ENCODE results near the gene ST6GALNAC6. TPM values are rescaled to one million over a fixed set of nuclear protein-coding genes. Genes with fewer than 3 reads are reported as not detected.

The ST6GALNAC6 gene
- total RNA-seq, 2 experiments from 2014 or later, result 93.1 to 97.5 TPM

DNA sequence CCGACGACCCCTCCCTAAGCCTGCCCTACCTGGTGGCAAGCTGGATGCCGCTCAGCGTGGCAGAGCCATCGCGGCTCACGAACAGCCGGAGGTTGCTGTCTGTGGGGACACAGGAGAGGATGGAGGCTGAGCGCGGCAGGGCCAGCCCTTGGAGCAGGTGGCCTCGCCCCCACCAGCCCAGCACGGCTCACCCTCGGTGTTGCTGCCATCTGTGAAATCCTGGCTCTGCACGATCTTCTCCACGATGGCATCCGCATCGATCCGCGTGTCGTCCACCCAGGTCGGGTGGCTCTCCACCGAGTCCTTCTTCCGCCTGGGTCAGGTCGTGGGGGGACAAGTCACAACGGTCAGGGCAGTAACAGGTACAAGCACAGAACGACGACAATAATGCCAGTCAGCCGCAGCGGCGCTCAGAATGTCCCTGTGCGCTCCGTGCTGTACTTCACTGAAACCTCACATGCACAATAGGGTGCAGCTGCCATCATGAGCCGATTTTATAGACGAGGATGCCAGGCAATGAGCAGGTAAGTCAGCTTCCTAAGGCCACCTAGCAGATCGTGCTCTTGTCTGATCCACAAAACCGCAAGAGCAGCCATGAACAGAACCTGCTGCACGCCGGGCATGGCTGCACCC lies 45.3 kb upstream of the ST6GALNAC6 start:
- Histone ChIP-seq H3K4me1 (ENCODE audit: insufficient read depth, low read length) (peaks cover 67% of the 10 kb centered on the region), H3K27me3 (ENCODE audit: control insufficient read depth in 1 of 2, insufficient read depth in 2 of 2, low read length in 2 of 2) (no peaks in the 10 kb centered on the region), H3K27ac (ENCODE audit: low read depth in 1 of 2, low read length in 2 of 2) (no peak overlapping the region), H3K36me3 (ENCODE audit: insufficient read depth, low read length) (peaks cover 97% of the 10 kb centered on the region), H3K9me3 (ENCODE audit: control insufficient read depth in 1 of 2, insufficient read depth in 1 of 2, low read length in 2 of 2) (no peaks in the 10 kb centered on the region), H3K4me3 (ENCODE audit: low read length) (no peak overlapping the region)
- Mint-ChIP-seq H3K4me1 (ENCODE audit: low read depth) (peaks cover 56% of the 10 kb centered on the region), H3K36me3 (ENCODE audit: low read depth) (peaks cover 95% of the 10 kb centered on the region), H3K27ac (peak overlapping the region; percentile 78), H3K4me3 (no peak overlapping the region), H3K9me3 (no peaks in the 10 kb centered on the region), H3K27me3 (no peaks in the 10 kb centered on the region)
- intact Hi-C loops (cut with DNase I, micrococcal nuclease), result no loop called here
- DNase-seq (no peak), ATAC-seq (ENCODE audit: poor library complexity) (no peak)
- TF ChIP-seq, protein P1, sequence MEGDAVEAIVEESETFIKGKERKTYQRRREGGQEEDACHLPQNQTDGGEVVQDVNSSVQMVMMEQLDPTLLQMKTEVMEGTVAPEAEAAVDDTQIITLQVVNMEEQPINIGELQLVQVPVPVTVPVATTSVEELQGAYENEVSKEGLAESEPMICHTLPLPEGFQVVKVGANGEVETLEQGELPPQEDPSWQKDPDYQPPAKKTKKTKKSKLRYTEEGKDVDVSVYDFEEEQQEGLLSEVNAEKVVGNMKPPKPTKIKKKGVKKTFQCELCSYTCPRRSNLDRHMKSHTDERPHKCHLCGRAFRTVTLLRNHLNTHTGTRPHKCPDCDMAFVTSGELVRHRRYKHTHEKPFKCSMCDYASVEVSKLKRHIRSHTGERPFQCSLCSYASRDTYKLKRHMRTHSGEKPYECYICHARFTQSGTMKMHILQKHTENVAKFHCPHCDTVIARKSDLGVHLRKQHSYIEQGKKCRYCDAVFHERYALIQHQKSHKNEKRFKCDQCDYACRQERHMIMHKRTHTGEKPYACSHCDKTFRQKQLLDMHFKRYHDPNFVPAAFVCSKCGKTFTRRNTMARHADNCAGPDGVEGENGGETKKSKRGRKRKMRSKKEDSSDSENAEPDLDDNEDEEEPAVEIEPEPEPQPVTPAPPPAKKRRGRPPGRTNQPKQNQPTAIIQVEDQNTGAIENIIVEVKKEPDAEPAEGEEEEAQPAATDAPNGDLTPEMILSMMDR (IDR thresholded peaks at IDR 0.05), result no peak
- ChIA-PET POLR2A (interaction anchor here (1.1 to 6.0 kb wide), 8 partner anchors 10 to 128 kb away, joined by 3 to 31 read pairs (median 10); partner anchors contain the start of gene PIP5KL1), CTCF (interaction anchor here (0.9 to 6.4 kb wide), 10 partner anchors 9 to 143 kb away, joined by 3 to 74 read pairs (median 4); partner anchors contain the start of gene EEIG1)

DNA sequence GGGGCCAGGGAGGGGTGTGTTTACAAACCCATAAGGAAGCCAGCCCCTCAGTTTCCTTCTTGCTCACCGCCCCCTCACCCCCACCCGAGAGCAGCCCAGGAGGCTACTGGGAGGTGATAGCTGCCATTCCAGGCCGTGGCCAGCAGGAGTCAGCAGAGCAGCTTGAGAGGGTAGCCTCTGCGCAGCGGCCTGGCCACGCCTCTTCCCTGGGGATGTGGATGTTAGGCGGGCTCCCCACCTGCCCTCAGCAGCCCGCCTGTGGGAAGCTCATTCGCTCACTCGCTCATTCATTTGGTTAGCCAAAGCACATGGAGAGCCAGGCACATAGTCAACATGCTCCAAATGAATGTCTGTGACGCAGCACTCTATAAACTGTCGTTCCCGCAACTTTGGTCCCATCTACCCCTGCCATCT lies 44.3 kb upstream of the ST6GALNAC6 start:
- Mint-ChIP-seq H3K36me3 (ENCODE audit: low read depth) (peaks cover 96% of the 10 kb centered on the region), H3K27ac (peak overlapping the region; percentile 88), H3K9me3 (no peaks in the 10 kb centered on the region), H3K4me1 (ENCODE audit: low read depth) (peaks cover 58% of the 10 kb centered on the region), H3K4me3 (peak overlapping the region; percentile 12), H3K27me3 (no peaks in the 10 kb centered on the region)
- Histone ChIP-seq H3K27me3 (ENCODE audit: control insufficient read depth in 1 of 2, insufficient read depth in 2 of 2, low read length in 2 of 2) (no peaks in the 10 kb centered on the region), H3K4me1 (ENCODE audit: insufficient read depth, low read length) (peaks cover 58% of the 10 kb centered on the region), H3K27ac (ENCODE audit: low read depth in 1 of 2, low read length in 2 of 2) (peak overlapping the region in 1 of 2 donors; percentile 14), H3K4me3 (ENCODE audit: low read length) (no peak overlapping the region), H3K9me3 (ENCODE audit: control insufficient read depth in 1 of 2, insufficient read depth in 1 of 2, low read length in 2 of 2) (no peaks in the 10 kb centered on the region), H3K36me3 (ENCODE audit: insufficient read depth, low read length) (peaks cover 91% of the 10 kb centered on the region)
- DNase-seq, result peak; percentile 59 to 89 (median 72)
- intact Hi-C loops (cut with DNase I, micrococcal nuclease), result loop anchor here (1.0 to 2.0 kb wide), 4 partner anchors 13 to 92 kb away; partner anchors contain the start of gene EEIG1 (in 1 of the 2)
- ATAC-seq (ENCODE audit: poor library complexity), result peak; percentile 74
- CTCF ChIA-PET, result interaction anchor here (0.8 to 6.4 kb wide), 19 partner anchors 10 to 176 kb away, joined by 3 to 74 read pairs (median 4); partner anchors contain the start of gene EEIG1
- TF ChIP-seq, protein P1 (IDR thresholded peaks at IDR 0.05), result peak; percentile 77
- POLR2A ChIA-PET, result interaction anchor here (0.5 to 6.0 kb wide), 18 partner anchors 11 to 209 kb away, joined by 3 to 31 read pairs (median 5); partner anchors contain the start of genes NAIF1, PIP5KL1, SLC25A25 and TOR2A

DNA sequence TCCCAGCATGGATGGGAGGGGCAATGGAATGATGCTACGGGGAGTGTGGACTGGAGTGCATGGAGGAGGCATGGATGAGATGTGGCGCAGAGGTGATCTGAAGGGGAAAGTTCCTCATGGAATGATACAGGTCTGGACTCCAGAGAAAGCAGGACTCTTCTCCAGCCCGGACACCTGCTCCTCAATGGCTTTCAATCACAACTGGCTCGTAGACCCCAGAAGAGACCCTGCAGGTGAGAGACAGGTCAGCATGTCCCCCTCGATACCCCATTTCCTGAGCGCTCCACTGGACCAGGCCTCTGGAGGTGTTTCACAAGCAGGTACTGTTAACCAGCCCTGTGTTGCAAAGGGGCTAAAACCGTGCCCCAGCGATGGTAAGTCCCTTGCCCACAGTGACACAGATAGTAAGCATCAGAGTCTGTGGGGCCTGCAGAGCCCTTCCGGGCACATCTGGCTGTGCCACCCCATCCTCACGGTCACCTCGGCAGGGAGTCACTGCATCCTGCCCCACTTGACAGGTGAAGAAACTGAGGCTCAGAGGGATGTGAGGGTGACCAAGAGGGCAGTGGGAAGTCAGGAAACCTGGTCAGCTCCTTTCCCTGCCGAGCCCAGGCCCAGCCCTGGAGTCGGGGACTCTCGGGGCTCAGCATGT lies 43.7 kb upstream of the ST6GALNAC6 start:
- ChIA-PET CTCF (interaction anchor here (0.6 to 6.4 kb wide), 29 partner anchors 9 to 176 kb away, joined by 3 to 74 read pairs (median 4); partner anchors contain the start of genes CDK9, EEIG1, NAIF1 and PIP5KL1), POLR2A (interaction anchor here (0.5 to 6.0 kb wide), 16 partner anchors 11 to 208 kb away, joined by 3 to 31 read pairs (median 5); partner anchors contain the start of genes NAIF1, PIP5KL1, SLC25A25 and TOR2A)
- Histone ChIP-seq H3K9me3 (ENCODE audit: control insufficient read depth in 1 of 2, insufficient read depth in 1 of 2, low read length in 2 of 2) (no peaks in the 10 kb centered on the region), H3K36me3 (ENCODE audit: insufficient read depth, low read length) (peaks cover 85% of the 10 kb centered on the region), H3K27ac (ENCODE audit: low read depth in 1 of 2, low read length in 2 of 2) (no peak overlapping the region), H3K4me1 (ENCODE audit: insufficient read depth, low read length) (peaks cover 59% of the 10 kb centered on the region), H3K4me3 (ENCODE audit: low read length) (no peak overlapping the region), H3K27me3 (ENCODE audit: control insufficient read depth in 1 of 2, insufficient read depth in 2 of 2, low read length in 2 of 2) (no peaks in the 10 kb centered on the region)
- Mint-ChIP-seq H3K9me3 (no peaks in the 10 kb centered on the region), H3K4me3 (peak overlapping the region; percentile 46), H3K36me3 (ENCODE audit: low read depth) (peaks cover 96% of the 10 kb centered on the region), H3K27me3 (no peaks in the 10 kb centered on the region), H3K4me1 (ENCODE audit: low read depth) (peaks cover 57% of the 10 kb centered on the region), H3K27ac (peak overlapping the region; percentile 88)
- DNase-seq (peak in 1 of 14 experiments; percentile 18), ATAC-seq (ENCODE audit: poor library complexity) (no peak)
- intact Hi-C loops (cut with DNase I, micrococcal nuclease), result loop anchor here (1.0 to 2.0 kb wide), 4 partner anchors 14 to 92 kb away; partner anchors contain the start of gene EEIG1 (in 1 of the 2)
- TF ChIP-seq, protein P1 (IDR thresholded peaks at IDR 0.05), result no peak

Measured in CD4-positive, alpha-beta T cell (primary cell).